Activated CD4-positive, alpha-beta T cell treated with anti-CD3 and anti-CD28 coated beads, Interleukin-2, amount 10 ng/mL, durations not matched to agents 7 days and 5 days (primary cell): ENCODE results near the gene PITX1. TPM values are rescaled to one million over a fixed set of nuclear protein-coding genes. Genes with fewer than 3 reads are reported as not detected.

Experiments
- total RNA-seq, 2 experiments: library from RNA; stranded (reverse); gene quantifications; one replicate each; pipeline ENCODE4 v1.2.3, GENCODE V29; 2021

The PITX1 gene
- total RNA-seq, 2 experiments from 2014 or later, result not detected

Other genes with a start within 250 kb of the PITX1 start
- 10 to 100 TPM; 30.1 to 33.0 TPM for gene C5orf24, start 188.3 kb downstream of the PITX1 start, total RNA-seq
- gene TXNDC15, start 159.9 kb downstream of the PITX1 start, total RNA-seq, result 10 to 100 TPM; 40.6 to 50.0 TPM
- gene PCBD2, start 129.1 kb downstream of the PITX1 start, total RNA-seq, result 10 to 100 TPM; 15.4 to 15.7 TPM
- 1 to 10 TPM; 1.2 to 1.4 TPM for gene CATSPER3, start 66.3 kb downstream of the PITX1 start, total RNA-seq